Thyroid gland (tissue), 4 donors: ENCODE measurements around the gene MGAT5. TPM values are rescaled to one million over a fixed set of nuclear protein-coding genes. Genes with fewer than 3 reads are reported as not detected.

Experiments used
- DNase-seq, 2 donors: peaks; one replicate each; pipeline ENCODE4 v3.0.0-alpha.2; 2019
- H3K27ac ChIP-seq, 3 donors: fragments of 200-600 bp; sonication (generic); 1 replicate in 2 of 3; 2 replicates in 1 of 3; pipeline ENCODE4 v1.5.1; 2016 to 2019; ENCODE audit warnings: mild to moderate bottlenecking in 1 of 3, moderate library complexity in 1 of 3
- H3K27me3 ChIP-seq: fragments of 200-600 bp; sonication (generic); one replicate; pipeline ENCODE4 v1.5.1; 2019
- H3K36me3 ChIP-seq, 2 donors: fragments of 200-600 bp; sonication (generic); one replicate each; pipeline ENCODE4 v1.5.1; 2016 to 2019
- H3K4me1 ChIP-seq, 2 donors: fragments of 200-600 bp; sonication (generic); one replicate each; pipeline ENCODE4 v1.5.1; 2017 to 2019
- H3K4me3 ChIP-seq, 3 donors: fragments of 200-600 bp; sonication (generic); replicated peaks in 1 of 3; 1 replicate in 2 of 3; 2 replicates in 1 of 3; pipeline ENCODE4 v1.5.1; 2016; ENCODE audit warnings: mild to moderate bottlenecking in 1 of 3
- H3K9me3 ChIP-seq: fragments of 200-600 bp; sonication (generic); one replicate; pipeline ENCODE4 v1.5.1; 2017
- CTCF ChIP-seq, 6 experiments: fragments of 200-600 bp in 3 of 6; fragments of 450-650 bp in 3 of 6; sonication (generic) in 3 of 6; IDR thresholded peaks; one replicate each; pipeline ENCODE4 v1.5.1; 2016 to 2019; ENCODE audit warnings: antibody characterized with exemption in 6 of 6, mild to moderate bottlenecking in 2 of 6, inconsistent platforms in 1 of 6, moderate library complexity in 1 of 6
- POLR2A ChIP-seq, 2 donors: fragments of 450-650 bp; IDR thresholded peaks; one replicate each; pipeline ENCODE4 v1.6.1; 2017; ENCODE audit warnings: antibody characterized with exemption in 2 of 2, mild to moderate bottlenecking in 2 of 2, moderate library complexity in 1 of 2
- WGBS, 2 donors: methylation state at CpG; one replicate each; pipeline ENCODE4 v1.1.5; 2017; 5-methylcytosine and 5-hydroxymethylcytosine counted together
- intact Hi-C: fragments of 100-400 bp; cut with DNase I; formaldehyde crosslinking; loops from one replicate; pipeline ENCODE4 v1.15.1; 2023
- total RNA-seq, 4 donors: library from RNA; depleted of rRNA; stranded (reverse); fragments of >200 nt; gene quantifications; one replicate each; pipeline ENCODE4 v1.2.3, GENCODE V29; 2016

MGAT5 gene
- total RNA-seq, 4 donors from 2014 or later: 47.5 to 64.4 (median 50.4) TPM

- intact Hi-C loops: no loop called here
- 85 to 91% methylated on average over 7 of the region's 7 CpGs for WGBS, 2 donors
- Histone ChIP-seq H3K4me1 (no peaks in the 10 kb centered on the region), H3K9me3 (no peaks in the 10 kb centered on the region), H3K27ac (no peak overlapping the region), H3K4me3 (no peak overlapping the region), H3K27me3 (no peaks in the 10 kb centered on the region), H3K36me3 (peaks cover 0 to 2% of the 10 kb centered on the region in 2 donors)
- no peak for DNase-seq
- TF ChIP-seq CTCF (IDR thresholded peaks at IDR 0.05): no peak
- no peak for TF ChIP-seq POLR2A (IDR thresholded peaks at IDR 0.05)
Measured at GRCh38 chr2:134433469-134433868, 179.6 kb downstream of the MGAT5 start.

- DNase-seq: no peak
- H3K36me3 ChIP-seq: peaks cover 0 to 2% of the 10 kb centered on the region in 2 donors
- intact Hi-C loops: no loop called here
- H3K27ac ChIP-seq: no peak overlapping the region
- no peaks in the 10 kb centered on the region for H3K4me1 ChIP-seq
- no peak for TF ChIP-seq POLR2A (IDR thresholded peaks at IDR 0.05)
- no peak for TF ChIP-seq CTCF (IDR thresholded peaks at IDR 0.05)
- no peaks in the 10 kb centered on the region for H3K27me3 ChIP-seq
- no peaks in the 10 kb centered on the region for H3K9me3 ChIP-seq
- no peak overlapping the region for H3K4me3 ChIP-seq
- 93 to 97% methylated on average over 6 of the region's 6 CpGs for WGBS, 2 donors
Measured at GRCh38 chr2:134433979-134434378, 180.1 kb downstream of the MGAT5 start.

- Histone ChIP-seq H3K9me3 (no peaks in the 10 kb centered on the region), H3K27ac (no peak overlapping the region), H3K4me1 (no peaks in the 10 kb centered on the region), H3K4me3 (no peak overlapping the region), H3K36me3 (peaks cover 0 to 2% of the 10 kb centered on the region in 2 donors), H3K27me3 (no peaks in the 10 kb centered on the region)
- 94 to 97% methylated on average over 4 of the region's 4 CpGs for WGBS, 2 donors
- TF ChIP-seq CTCF (IDR thresholded peaks at IDR 0.05): no peak
- TF ChIP-seq POLR2A (IDR thresholded peaks at IDR 0.05): no peak
- no peak for DNase-seq
- intact Hi-C loops: no loop called here
Measured at GRCh38 chr2:134435505-134435904, 181.6 kb downstream of the MGAT5 start.

GRCh38 chr2:134435936-134436335, 182.1 kb downstream of the MGAT5 start:
- peaks cover 0 to 2% of the 10 kb centered on the region in 2 donors for H3K36me3 ChIP-seq
- intact Hi-C loops: no loop called here

GRCh38 chr2:134436706-134437105, 182.8 kb downstream of the MGAT5 start:
- no peak for TF ChIP-seq POLR2A (IDR thresholded peaks at IDR 0.05)
- TF ChIP-seq CTCF (IDR thresholded peaks at IDR 0.05): no peak
- no peaks in the 10 kb centered on the region for H3K27me3 ChIP-seq
- no peaks in the 10 kb centered on the region for H3K9me3 ChIP-seq
- no peak overlapping the region for H3K27ac ChIP-seq
- intact Hi-C loops: no loop called here
- WGBS, 2 donors: 96% methylated on average over 7 of the region's 7 CpGs
- H3K4me3 ChIP-seq: no peak overlapping the region
- H3K4me1 ChIP-seq: no peaks in the 10 kb centered on the region
- peaks cover 0 to 2% of the 10 kb centered on the region in 2 donors for H3K36me3 ChIP-seq
- DNase-seq: no peak

More at GRCh38 chr2:134435936-134436335, 182.1 kb downstream of the MGAT5 start:
- Histone ChIP-seq H3K27ac (no peak overlapping the region), H3K4me3 (no peak overlapping the region), H3K9me3 (no peaks in the 10 kb centered on the region), H3K27me3 (no peaks in the 10 kb centered on the region), H3K4me1 (no peaks in the 10 kb centered on the region)
- DNase-seq: no peak
- TF ChIP-seq CTCF (IDR thresholded peaks at IDR 0.05) (no peak), POLR2A (IDR thresholded peaks at IDR 0.05) (no peak)
